HEK293 (cell line): ENCODE results near the gene KLK15.

Experiments used
- CTCF ChIA-PET: fragments of 350-600 bp; formaldehyde crosslinking; extraction: SDS; loops from one replicate; lab custom pipeline; 2021; ENCODE audit warnings: antibody characterized with exemption; lab: Yijun Ruan, JAX
- POLR2A ChIA-PET: fragments of 300-600 bp; formaldehyde crosslinking; extraction: SDS; loops from one replicate; lab custom pipeline; 2020; ENCODE audit warnings: antibody characterized with exemption, inconsistent platforms; lab: Yijun Ruan, JAX
- H3K27ac ChIP-seq: fragments of 200-500 bp; sonication (Bioruptor generic); 2 replicates; pipeline ENCODE4 v1.5.1; 2014; ENCODE audit warnings: low read depth, low read length, control low read depth, inconsistent platforms; ENCODE audit errors: extremely low read depth
- H3K36me3 ChIP-seq, 2 experiments: fragments of 200-500 bp in 1 of 2; sonication (Bioruptor generic) in 1 of 2; 1 replicate in 1 of 2; 2 replicates in 1 of 2; pipeline ENCODE4 v1.5.1; 2014 to 2017; ENCODE audit warnings: inconsistent platforms in 2 of 2, low read length in 2 of 2; ENCODE audit not compliant: control insufficient read depth in 2 of 2, insufficient read depth in 1 of 2
- H3K4me1 ChIP-seq: fragments of 200-500 bp; sonication (Bioruptor generic); 2 replicates; pipeline ENCODE4 v1.5.1; 2014; ENCODE audit warnings: mild to moderate bottlenecking, low read length, inconsistent platforms; ENCODE audit not compliant: control insufficient read depth, insufficient read depth
- H3K4me3 ChIP-seq: 2 replicates; pipeline ENCODE4 v1.5.1; 2011; ENCODE audit warnings: low read depth, mild to moderate bottlenecking, control low read depth, low read length, moderate library complexity
- H3K9me3 ChIP-seq: fragments of 200-500 bp; sonication (Bioruptor generic); 2 replicates; pipeline ENCODE4 v1.5.1; 2014; ENCODE audit warnings: low read depth, low read length, inconsistent platforms; ENCODE audit not compliant: control insufficient read depth, insufficient read depth
- CTCF ChIP-seq: fragments of 450-650 bp; formaldehyde crosslinking; IDR thresholded peaks from 2 replicates; pipeline ENCODE4 v1.5.1; 2016; ENCODE audit warnings: missing biosample characterization, missing genetic modification characterization
- GLIS2 ChIP-seq: fragments of 450-650 bp; formaldehyde crosslinking; IDR thresholded peaks from 2 replicates; pipeline ENCODE4 v1.5.1; 2016; ENCODE audit warnings: missing biosample characterization, missing genetic modification characterization
- HIC1 ChIP-seq: fragments of 450-650 bp; formaldehyde crosslinking; IDR thresholded peaks from 2 replicates; pipeline ENCODE4 v1.5.1; 2016; ENCODE audit warnings: missing biosample characterization, missing genetic modification characterization
- KLF1 ChIP-seq: fragments of 450-650 bp; formaldehyde crosslinking; IDR thresholded peaks from 2 replicates; pipeline ENCODE4 v1.5.1; 2016; ENCODE audit warnings: missing biosample characterization, missing genetic modification characterization
- MEIS1 ChIP-seq: sonication (generic); formaldehyde crosslinking; IDR thresholded peaks from 2 replicates; pipeline ENCODE4 v1.8.1; 2022; ENCODE audit warnings: missing genetic modification reagents, mild to moderate bottlenecking, borderline replicate concordance
- PRDM1 ChIP-seq: fragments of 450-650 bp; formaldehyde crosslinking; IDR thresholded peaks from 2 replicates; pipeline ENCODE4; 2016; ENCODE audit warnings: missing biosample characterization, missing genetic modification characterization
- YY2 ChIP-seq: fragments of 450-650 bp; formaldehyde crosslinking; IDR thresholded peaks from 2 replicates; pipeline ENCODE4 v1.5.1; 2016; ENCODE audit warnings: missing biosample characterization, missing genetic modification characterization
- ZBTB8A ChIP-seq: fragments of 450-650 bp; formaldehyde crosslinking; IDR thresholded peaks from 2 replicates; pipeline ENCODE4 v1.5.1; 2016; ENCODE audit warnings: missing biosample characterization, missing genetic modification characterization
- ZNF112 ChIP-seq: fragments of 450-650 bp; formaldehyde crosslinking; IDR thresholded peaks from 2 replicates; pipeline ENCODE4 v1.5.0; 2017; ENCODE audit warnings: missing biosample characterization, missing genetic modification characterization
- ZNF184 ChIP-seq: fragments of 450-650 bp; IDR thresholded peaks from 2 replicates; pipeline ENCODE4 v1.5.1; 2018; ENCODE audit warnings: missing biosample characterization, mild to moderate bottlenecking, missing genetic modification characterization
- ZNF211 ChIP-seq: fragments of 450-650 bp; formaldehyde crosslinking; IDR thresholded peaks from 2 replicates; pipeline ENCODE4 v1.5.1; 2016; ENCODE audit warnings: low read depth, missing biosample characterization, missing genetic modification characterization
- ZNF37A ChIP-seq: fragments of 450-650 bp; IDR thresholded peaks from 2 replicates; pipeline ENCODE4 v1.5.1; 2018; ENCODE audit warnings: missing biosample characterization, missing genetic modification characterization
- ZNF585B ChIP-seq: fragments of 450-650 bp; formaldehyde crosslinking; IDR thresholded peaks from 2 replicates; pipeline ENCODE4 v1.5.1; 2016; ENCODE audit warnings: missing biosample characterization, missing genetic modification characterization
- ZNF621 ChIP-seq: fragments of 450-650 bp; formaldehyde crosslinking; IDR thresholded peaks from 2 replicates; pipeline ENCODE4 v1.5.1; 2017; ENCODE audit warnings: missing biosample characterization, missing genetic modification characterization
- ZNF639 ChIP-seq: fragments of 450-650 bp; formaldehyde crosslinking; IDR thresholded peaks from 2 replicates; pipeline ENCODE4 v1.5.1; 2016; ENCODE audit warnings: missing biosample characterization, missing genetic modification characterization
- ZNF747 ChIP-seq: fragments of 450-650 bp; formaldehyde crosslinking; IDR thresholded peaks from 2 replicates; pipeline ENCODE4 v1.5.1; 2016; ENCODE audit warnings: missing biosample characterization, missing genetic modification characterization
- ZNF792 ChIP-seq: fragments of 450-650 bp; formaldehyde crosslinking; IDR thresholded peaks from 2 replicates; pipeline ENCODE4 v1.5.1; 2016; ENCODE audit warnings: missing biosample characterization, missing genetic modification characterization
- ZNF830 ChIP-seq: fragments of 450-650 bp; IDR thresholded peaks from 2 replicates; pipeline ENCODE4 v1.5.0; 2018; ENCODE audit warnings: missing biosample characterization, missing genetic modification characterization, low read depth, mild to moderate bottlenecking, moderate library complexity
- ZSCAN16 ChIP-seq: fragments of 450-650 bp; formaldehyde crosslinking; IDR thresholded peaks from 2 replicates; pipeline ENCODE4 v1.5.1; 2016; ENCODE audit warnings: missing biosample characterization, missing genetic modification characterization
- TF ChIP-seq, protein P1 (sequence below): fragments of 450-650 bp; formaldehyde crosslinking; IDR thresholded peaks from 2 replicates; pipeline ENCODE4 v1.5.0; 2017; ENCODE audit warnings: missing biosample characterization, missing genetic modification characterization, borderline replicate concordance
- TF ChIP-seq, protein P2 (sequence below): fragments of 450-650 bp; formaldehyde crosslinking; IDR thresholded peaks from 2 replicates; pipeline ENCODE4 v1.5.1; 2016; ENCODE audit warnings: missing biosample characterization, missing genetic modification characterization, low read depth
- TF ChIP-seq, protein P3 (sequence below): fragments of 450-650 bp; formaldehyde crosslinking; IDR thresholded peaks from 2 replicates; pipeline ENCODE4 v1.5.1; 2016; ENCODE audit warnings: missing biosample characterization, missing genetic modification characterization

Gene KLK15

DNA sequence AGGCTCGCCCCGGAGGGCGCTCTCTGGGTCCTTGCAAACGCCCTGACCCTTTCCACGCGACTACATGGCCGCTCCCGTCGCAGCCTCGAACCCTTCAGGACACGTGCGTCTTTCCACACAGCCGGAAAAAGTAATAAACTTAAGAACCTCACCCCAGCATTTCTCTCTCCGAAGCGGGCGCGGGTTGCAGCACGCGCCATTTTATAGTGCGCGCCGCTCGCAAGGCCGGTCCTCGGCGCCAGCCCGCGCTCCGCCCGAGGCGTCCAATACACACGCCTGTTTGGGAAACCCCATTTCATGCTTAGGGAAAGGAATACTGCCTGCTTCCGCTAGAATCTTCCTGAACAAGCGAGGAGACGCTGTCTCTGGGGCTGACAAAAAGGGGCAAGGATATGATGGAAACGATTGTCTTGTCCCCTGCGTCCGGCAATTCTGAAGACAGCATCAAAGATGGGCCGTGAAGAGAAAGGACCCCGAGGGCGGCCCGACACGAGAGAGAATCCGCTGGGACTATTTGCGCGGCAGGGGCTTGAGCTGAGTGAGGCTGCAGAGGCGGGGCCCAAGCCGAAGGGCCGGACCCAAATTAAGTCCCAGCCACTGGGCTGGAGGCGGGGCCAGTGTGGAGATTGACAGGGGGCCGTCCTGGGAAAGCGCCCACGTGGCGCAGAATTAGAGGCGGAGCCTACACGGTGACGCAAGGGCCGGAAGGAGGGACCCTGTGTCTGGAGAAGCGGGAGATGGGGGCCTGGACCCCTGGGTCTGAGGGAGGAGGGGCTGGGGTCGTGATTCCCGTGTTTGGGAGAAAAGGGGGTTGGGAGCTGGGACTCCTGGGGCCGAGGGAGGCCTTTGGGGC lies 28.7 kb downstream of the KLK15 start (continued):
- TF ChIP-seq ZNF639 (tag by site-specific recombination) (peak; percentile 77; the same call in 1 of the 2 replicates), ZNF621 (tag by site-specific recombination) (no peak), ZBTB8A (tag by site-specific recombination) (peak; percentile 28), KLF1 (peak; percentile 65; the same call in 1 of the 2 replicates)
- TF ChIP-seq, protein P1, sequence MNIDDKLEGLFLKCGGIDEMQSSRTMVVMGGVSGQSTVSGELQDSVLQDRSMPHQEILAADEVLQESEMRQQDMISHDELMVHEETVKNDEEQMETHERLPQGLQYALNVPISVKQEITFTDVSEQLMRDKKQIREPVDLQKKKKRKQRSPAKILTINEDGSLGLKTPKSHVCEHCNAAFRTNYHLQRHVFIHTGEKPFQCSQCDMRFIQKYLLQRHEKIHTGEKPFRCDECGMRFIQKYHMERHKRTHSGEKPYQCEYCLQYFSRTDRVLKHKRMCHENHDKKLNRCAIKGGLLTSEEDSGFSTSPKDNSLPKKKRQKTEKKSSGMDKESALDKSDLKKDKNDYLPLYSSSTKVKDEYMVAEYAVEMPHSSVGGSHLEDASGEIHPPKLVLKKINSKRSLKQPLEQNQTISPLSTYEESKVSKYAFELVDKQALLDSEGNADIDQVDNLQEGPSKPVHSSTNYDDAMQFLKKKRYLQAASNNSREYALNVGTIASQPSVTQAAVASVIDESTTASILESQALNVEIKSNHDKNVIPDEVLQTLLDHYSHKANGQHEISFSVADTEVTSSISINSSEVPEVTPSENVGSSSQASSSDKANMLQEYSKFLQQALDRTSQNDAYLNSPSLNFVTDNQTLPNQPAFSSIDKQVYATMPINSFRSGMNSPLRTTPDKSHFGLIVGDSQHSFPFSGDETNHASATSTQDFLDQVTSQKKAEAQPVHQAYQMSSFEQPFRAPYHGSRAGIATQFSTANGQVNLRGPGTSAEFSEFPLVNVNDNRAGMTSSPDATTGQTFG (tag by site-specific recombination) = no peak

DNA sequence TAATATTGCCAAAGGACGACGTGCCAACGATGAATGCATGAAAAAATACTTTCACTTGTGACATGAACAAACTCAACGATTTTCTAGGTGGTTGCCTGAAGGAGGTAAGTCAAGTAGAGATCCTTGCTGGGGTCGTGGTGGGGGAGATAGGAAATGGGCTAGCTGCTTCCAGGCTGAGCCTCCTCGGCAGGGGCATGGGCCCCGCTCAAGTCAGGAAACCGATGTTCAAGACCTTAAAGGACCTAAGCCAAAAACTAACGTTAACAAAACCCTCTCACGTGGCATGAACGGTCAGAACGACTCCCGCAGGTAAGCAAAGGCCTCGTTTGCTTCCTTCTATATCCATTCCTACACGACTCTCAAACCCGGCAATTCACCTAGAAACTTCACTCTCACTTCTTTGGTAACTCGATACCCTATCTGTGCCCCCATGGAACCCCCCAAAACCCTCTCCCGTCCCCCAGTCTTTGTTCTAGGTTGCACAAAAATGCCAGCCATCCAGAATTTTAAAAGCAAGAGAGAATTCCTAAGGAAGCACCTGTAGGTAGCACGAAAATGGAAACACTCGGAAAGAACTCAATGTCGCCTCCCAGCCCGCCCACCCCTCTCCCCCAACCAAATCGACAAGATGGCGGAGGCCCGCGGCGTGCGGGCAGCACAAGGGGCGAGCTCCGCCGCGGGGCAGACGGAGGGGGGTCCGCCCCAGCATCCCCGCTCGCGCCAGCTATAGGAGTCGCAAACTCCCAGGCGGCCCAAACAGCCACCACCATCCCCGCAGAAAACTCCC lies 29.5 kb downstream of the KLK15 start:
- CTCF ChIA-PET = interaction anchor here (0.6 to 6.5 kb wide), 2 partner anchors 118 to 452 kb away, joined by 3 to 52 read pairs; no protein-coding TSS in a partner anchor
- Histone ChIP-seq H3K36me3 (peaks cover 32 to 47% of the 10 kb centered on the region in 2 experiments), H3K27ac (peak overlapping the region; percentile 99), H3K4me3 (peak overlapping the region; percentile 79), H3K9me3 (no peaks in the 10 kb centered on the region), H3K4me1 (peaks cover 11% of the 10 kb centered on the region)
- POLR2A ChIA-PET = interaction anchor here (0.6 to 5.3 kb wide), 19 partner anchors 11 to 601 kb away, joined by 3 to 85 read pairs (median 5); partner anchors contain the start of genes ACP4, KLK15 and MYH14
- no peak for TF ChIP-seq ZNF830
- TF ChIP-seq ZNF37A (tag by site-specific recombination) = no peak
- TF ChIP-seq, protein P2, sequence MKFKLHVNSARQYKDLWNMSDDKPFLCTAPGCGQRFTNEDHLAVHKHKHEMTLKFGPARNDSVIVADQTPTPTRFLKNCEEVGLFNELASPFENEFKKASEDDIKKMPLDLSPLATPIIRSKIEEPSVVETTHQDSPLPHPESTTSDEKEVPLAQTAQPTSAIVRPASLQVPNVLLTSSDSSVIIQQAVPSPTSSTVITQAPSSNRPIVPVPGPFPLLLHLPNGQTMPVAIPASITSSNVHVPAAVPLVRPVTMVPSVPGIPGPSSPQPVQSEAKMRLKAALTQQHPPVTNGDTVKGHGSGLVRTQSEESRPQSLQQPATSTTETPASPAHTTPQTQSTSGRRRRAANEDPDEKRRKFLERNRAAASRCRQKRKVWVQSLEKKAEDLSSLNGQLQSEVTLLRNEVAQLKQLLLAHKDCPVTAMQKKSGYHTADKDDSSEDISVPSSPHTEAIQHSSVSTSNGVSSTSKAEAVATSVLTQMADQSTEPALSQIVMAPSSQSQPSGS (tag by site-specific recombination) = no peak
- TF ChIP-seq, protein P3, sequence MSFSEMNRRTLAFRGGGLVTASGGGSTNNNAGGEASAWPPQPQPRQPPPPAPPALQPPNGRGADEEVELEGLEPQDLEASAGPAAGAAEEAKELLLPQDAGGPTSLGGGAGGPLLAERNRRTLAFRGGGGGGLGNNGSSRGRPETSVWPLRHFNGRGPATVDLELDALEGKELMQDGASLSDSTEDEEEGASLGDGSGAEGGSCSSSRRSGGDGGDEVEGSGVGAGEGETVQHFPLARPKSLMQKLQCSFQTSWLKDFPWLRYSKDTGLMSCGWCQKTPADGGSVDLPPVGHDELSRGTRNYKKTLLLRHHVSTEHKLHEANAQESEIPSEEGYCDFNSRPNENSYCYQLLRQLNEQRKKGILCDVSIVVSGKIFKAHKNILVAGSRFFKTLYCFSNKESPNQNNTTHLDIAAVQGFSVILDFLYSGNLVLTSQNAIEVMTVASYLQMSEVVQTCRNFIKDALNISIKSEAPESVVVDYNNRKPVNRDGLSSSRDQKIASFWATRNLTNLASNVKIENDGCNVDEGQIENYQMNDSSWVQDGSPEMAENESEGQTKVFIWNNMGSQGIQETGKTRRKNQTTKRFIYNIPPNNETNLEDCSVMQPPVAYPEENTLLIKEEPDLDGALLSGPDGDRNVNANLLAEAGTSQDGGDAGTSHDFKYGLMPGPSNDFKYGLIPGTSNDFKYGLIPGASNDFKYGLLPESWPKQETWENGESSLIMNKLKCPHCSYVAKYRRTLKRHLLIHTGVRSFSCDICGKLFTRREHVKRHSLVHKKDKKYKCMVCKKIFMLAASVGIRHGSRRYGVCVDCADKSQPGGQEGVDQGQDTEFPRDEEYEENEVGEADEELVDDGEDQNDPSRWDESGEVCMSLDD (tag by site-specific recombination) = 0 out of 2 replicates have a peak, but pooled peaks have one; percentile 16
- no peak for TF ChIP-seq ZSCAN16 (tag by site-specific recombination)
- TF ChIP-seq ZNF184 = no peak
- TF ChIP-seq ZNF585B (tag by site-specific recombination) = no peak
- TF ChIP-seq ZNF747 (tag by site-specific recombination) = no peak
- no peak for TF ChIP-seq MEIS1 (CRISPR knock-in tag)
- TF ChIP-seq PRDM1 = peak; percentile 51; the same call in 1 of the 2 replicates
- no peak for TF ChIP-seq YY2
- no peak for TF ChIP-seq ZNF792 (tag by site-specific recombination)
- TF ChIP-seq GLIS2 (tag by site-specific recombination) = peak; percentile 63; the same call in 1 of the 2 replicates
- TF ChIP-seq ZNF112 (tag by site-specific recombination) = no peak
- TF ChIP-seq HIC1 (tag by site-specific recombination) = no peak
- TF ChIP-seq CTCF (tag by site-specific recombination) = no peak
- no peak for TF ChIP-seq ZNF211 (tag by site-specific recombination)
